Sigmoid colon (tissue), 4 donors: ENCODE measurements around the gene MLIP.
"Not testable (repeated sequence)": the region's sequence is repeated elsewhere in the genome, so short reads cannot be mapped to it uniquely, and the experiment has no call there.

Experiments used
- CTCF ChIP-seq, 4 experiments: fragments of 450-650 bp in 3 of 4; fragments of 200-600 bp in 1 of 4; IDR thresholded peaks; one replicate each; pipeline ENCODE4 v1.5.1; 2016 to 2019; ENCODE audit warnings: antibody characterized with exemption in 4 of 4, mild to moderate bottlenecking in 3 of 4, moderate library complexity in 2 of 4
- POLR2AphosphoS5 ChIP-seq, 4 donors: sonication (generic); formaldehyde crosslinking; IDR thresholded peaks; one replicate each; pipeline ENCODE4 v1.6.1; 2017; ENCODE audit warnings: antibody characterized with exemption in 4 of 4

GRCh38 chr6:54249812-54250211, 138.6 kb downstream of the MLIP start:
- TF ChIP-seq CTCF, POLR2AphosphoS5 (IDR thresholded peaks at IDR 0.05): not testable (repeated sequence)
